Left kidney (tissue), 8 donors: ENCODE results near the gene DPF3. TPM values are rescaled to one million over a fixed set of nuclear protein-coding genes. Genes with fewer than 3 reads are reported as not detected.

ENCODE experiments used
- DNase-seq: peaks from one replicate; pipeline ENCODE4 v3.0.0-alpha.2; 2013
- long read RNA-seq, 8 donors: transcript quantifications; one replicate each; lab custom pipeline, GENCODE V29; 2026
- polyA plus RNA-seq: library from polyadenylated mRNA; unstranded; fragments of 120-200 nt; gene quantifications from one replicate; pipeline ENCODE4 v1.2.1, GENCODE V29; 2013; ENCODE audit not compliant: insufficient read length

DPF3 gene
- 5.3 TPM for polyA plus RNA-seq
- long read RNA-seq, donor 1: 0 reads
- long read RNA-seq, donor 2, partial matches to known transcripts: 5 of 5 reads
- long read RNA-seq, donor 2, other reads (novel, unspliced or antisense): 0 of 5 reads
- long read RNA-seq, donor 3: 0 reads
- long read RNA-seq, donor 4: 0 reads
- long read RNA-seq, donor 5: 0 reads
- long read RNA-seq, donor 6: 0 reads
- long read RNA-seq, donor 7: 0 reads
- long read RNA-seq, donor 8, full-length matches to known transcripts: 1 of 1 reads
- long read RNA-seq, donor 8, partial matches to known transcripts: 0 of 1 reads
- long read RNA-seq, donor 8, other reads (novel, unspliced or antisense): 0 of 1 reads

DNA sequence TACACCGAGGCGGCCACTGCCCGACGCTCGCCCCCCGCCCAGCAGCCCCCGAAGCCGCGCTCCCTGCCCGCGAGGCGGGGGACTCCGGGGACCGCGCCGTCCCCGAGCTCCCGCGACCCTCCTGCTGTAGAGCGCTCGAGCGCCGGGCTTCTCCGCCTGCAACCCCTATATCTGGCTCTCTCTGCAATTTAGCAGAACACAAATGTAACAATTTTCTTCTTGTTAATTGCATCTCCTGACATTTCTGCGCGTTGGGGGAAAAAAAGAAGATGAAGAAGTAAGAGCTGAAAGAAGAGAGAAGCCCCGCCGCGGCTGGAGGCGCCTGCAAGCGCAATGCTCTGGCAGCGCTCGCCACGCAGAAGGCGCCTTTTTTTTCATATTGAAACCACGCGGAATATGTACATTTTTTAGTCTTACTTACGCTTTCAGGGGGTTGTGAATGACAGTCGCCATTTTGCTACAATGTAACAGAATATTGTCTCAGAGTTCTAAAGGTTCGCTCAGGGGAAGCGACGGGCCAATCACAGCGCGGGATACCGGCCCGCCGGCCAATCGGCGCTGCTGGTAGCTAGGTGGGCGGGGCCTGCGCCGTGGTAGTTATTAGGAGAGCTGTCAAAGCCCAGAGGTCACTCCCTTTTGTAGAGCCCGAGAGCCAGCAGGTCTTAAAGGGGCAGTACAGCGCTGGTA is at the start of gene DPF3:
Gene DPF3, minus strand, starts transcription at position 466 of the 687 bp plus-strand sequence. Its CDS starts 13 bp downstream, at position 453.
- DNase-seq: peak; percentile 92

DNA sequence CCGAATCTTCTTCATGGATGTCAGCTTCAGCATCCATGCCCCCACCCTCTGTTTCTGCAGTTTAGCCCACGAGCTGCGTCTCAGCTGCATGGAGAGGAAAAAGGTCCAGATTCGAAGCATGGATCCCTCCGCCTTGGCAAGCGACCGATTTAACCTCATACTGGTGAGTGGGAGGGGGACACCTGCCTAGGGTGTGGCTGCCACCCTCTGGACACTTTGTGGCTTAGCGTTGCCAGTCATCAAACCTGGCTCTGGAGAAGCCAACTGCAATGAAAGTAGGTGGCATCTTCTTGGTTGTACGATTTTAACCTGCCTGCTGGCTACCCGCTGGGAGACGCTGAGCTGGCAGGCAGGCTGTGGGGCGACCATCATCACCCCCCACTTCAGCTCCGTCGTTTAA is 49.0 kb upstream of the DPF3 start:
- DNase-seq: no peak

DNA sequence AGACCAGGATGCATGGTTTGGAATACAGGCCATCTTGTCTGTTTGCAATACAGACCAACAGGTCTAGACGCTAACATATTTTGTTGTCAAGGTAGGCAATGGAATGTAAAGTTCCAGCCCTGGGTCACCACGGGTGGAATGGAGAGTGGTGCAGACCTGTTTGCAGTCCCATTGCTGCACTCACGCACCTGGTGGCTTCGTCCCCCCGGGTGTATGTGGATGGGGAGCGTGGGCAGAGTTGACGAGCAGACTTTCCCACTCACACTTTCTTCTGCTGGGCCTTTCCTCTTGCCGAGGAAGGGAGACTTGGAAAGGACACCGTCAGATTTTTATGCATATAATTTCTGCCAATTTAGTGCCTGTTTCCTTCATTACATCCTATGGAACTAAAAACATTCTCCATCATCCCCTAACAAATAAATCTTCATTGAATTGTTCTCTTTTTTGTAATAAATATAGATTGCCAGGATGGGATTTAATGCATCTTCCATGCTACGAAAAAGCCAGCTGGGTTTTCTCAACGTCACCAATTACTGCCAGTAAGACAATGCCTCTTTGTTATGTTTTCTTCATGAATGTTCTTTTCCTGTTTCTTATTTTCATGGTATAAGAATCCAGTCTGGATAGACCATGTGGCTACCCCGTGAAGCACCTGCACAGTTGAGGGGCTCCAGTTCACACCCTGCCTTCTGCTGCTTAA is 47.5 kb upstream of the DPF3 start:
- no peak for DNase-seq

DNA sequence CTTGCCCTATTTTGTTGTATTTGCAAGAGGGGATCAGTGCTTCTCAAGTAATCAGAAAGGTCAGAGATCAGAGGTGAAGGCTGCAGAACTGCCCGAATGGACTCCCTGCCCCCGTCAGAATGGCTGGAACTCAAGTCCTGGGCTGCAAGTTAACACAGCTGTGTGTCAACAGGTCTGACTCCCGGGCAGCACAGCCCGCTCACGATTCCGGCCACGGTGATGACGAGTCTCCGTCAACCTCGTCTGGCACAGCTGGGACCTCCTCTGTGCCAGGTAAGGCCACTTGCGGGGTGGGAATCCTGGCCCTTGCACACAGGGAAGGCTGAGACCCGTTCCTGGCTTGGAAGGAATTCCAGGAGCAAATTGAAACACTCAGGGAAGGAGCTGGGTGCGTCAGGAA is 45.7 kb upstream of the DPF3 start:
- DNase-seq: no peak

DNA sequence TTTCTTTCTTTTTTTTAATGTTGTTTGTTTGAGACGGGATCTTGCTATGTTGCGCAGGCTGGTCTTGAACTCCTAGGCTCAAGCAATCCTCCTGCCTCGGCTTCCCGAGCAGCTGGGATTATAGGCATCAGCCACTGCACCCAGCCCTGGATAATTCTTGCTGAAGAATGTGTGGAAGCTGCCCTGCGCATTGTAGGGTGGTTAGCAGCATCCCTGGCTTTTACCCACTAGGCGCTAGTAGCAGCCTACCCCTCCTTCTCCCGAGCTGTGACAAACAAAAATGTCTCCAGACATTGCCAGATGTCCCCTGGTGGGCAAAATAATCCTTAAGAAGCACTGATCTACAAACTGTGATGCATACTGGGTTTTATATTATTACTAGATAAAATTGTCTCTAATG is 39.0 kb upstream of the DPF3 start:
- DNase-seq: no peak

DNA sequence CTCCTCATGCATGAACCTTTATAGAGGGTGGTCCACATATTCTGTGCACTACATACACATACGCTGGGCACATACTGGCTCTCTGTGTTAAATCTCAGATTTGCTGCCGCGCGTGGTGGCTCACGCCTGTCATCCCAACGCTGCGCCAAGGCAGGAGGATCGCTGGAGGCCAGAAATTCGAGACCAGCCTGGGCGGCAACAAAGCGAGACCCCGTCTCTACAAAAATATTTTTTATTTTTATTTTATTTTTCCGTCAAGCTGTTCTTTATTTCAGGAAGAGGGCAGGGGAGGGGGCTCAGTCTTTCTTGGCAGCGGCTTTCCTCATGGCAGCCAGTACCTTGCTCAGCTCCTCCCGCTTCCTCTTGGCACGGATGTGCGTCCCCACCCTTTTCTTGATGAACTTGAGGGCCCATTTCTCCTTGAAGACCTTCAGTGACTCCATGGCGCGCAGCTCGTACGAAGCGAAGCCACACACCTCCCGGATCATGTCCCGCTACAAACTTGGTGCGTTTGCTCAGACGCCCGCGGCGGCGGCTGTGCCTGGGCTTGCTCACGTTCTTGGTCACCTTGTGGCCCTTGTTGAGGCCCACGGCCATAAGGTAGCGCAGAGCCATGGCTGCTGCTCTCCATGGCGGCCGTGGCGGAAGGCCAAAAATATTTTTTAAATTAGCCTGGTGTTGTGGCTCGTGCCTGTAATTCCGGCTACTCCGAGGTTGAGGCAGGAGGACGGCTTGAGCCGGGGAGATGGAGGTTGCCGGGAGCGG is 35.6 kb upstream of the DPF3 start:
- no peak for DNase-seq

DNA sequence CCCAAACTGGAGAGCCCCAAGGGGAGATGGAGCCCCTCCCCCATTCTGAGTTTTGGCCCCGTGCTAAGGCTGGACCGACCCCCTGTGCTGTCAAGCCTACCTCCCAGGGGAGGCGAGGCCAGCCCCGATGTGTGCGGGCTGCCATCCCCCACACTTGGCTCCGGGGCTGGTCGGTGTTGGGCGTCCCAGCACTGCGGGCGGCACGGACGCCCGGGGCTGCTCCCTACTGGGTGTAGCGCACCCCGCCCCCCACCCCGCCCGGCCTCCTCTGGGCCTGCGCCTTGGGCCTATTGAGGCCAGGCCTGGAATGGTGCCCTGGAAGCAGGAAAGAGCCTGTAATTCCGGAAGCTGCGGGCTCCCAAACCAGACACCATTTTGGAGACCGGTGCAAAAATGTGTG is 35.0 kb upstream of the DPF3 start:
- no peak for DNase-seq

DNA sequence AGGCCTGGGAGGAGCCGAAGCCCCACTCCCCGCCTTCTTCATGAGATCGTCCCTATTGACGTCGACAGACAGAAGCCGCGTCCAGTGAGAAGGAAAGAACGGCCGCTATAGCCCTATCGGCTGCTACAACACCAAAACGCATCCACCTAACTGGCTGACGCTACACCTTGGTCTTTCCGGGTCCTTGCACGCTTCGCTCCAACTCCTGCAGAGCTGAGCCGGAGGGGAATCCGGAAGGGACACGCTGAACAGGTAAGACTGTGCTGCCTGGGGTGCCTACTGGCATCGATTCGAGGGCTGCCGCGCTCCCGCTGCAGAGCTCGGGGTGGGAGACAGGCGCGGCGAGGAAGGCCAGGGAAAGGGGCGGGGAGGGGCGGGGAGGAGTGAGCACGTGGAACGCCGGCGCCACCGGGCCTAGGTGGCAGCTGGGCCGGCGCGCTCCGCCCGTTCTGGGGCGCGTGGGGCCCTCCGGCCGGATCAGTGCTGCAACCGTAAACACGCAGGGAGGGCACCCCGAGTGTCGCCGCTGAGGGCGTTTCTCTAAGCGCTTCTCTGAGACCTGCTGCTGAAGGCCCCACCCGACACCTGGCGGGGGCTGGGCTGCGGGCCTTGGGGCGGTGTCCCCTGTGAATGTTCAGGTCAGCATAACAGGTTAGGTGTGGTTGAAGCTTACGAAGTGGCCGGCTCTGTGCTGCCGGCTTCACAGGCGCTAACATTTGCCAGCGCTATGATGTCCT is 32.6 kb upstream of the DPF3 start, which contains the start of gene DCAF4:
Gene DCAF4, plus strand, starts transcription at position 173 of the 737 bp plus-strand sequence. CDS start 11,515 bp downstream, outside the sequence.
- peak; percentile 96 for DNase-seq

DNA sequence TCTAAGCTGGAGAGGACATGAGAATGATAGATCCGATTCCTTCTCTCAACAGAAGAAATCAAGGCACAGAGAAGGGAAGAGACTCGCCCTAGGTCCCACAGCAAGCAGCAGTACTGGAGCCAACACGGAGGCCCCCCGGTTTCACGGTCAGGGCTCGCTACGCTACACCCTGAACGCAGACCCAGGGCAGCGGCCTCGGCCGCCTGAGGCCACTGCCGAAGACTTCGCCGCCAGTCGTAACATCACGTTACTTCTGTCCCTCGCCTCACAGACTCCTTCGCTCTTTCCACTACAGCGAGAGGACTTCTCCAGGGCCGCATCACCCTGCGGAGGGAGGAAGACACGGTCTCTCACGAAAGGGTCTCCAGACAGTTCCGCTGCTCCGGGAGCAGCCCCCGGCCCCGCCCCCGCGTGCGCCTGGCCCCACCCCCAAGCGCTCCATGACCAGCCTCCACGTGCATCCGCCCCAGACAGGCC is 32.0 kb upstream of the DPF3 start:
- no peak for DNase-seq

DNA sequence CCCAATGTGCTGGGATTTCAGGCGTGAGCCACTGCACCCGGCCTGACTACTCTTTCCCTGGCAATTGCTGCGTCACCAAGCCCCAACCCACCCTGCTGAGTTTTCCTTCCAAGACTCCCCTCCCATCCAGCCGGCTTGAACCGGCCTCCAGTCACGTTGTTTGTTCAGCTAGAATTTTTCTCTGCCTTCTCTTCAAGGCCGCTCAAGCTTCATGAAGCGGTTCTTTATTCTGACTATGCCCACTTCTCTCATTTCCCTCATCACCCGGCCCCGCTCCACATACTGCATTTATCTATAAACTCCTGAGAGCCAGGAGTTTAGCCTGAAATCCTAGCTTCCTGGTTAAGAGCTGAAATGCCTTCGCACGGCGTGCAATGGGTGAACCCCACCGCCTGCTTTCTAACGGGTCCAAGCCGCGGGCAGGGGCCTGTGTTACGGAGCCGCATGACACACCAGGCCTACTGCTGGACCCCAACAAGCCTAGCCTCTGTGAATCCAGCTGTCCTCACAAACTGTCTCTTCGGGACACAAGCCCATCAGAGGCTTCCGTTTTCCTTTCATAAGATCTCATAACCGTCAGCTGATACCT is 31.4 kb upstream of the DPF3 start:
- DNase-seq: no peak

DNA sequence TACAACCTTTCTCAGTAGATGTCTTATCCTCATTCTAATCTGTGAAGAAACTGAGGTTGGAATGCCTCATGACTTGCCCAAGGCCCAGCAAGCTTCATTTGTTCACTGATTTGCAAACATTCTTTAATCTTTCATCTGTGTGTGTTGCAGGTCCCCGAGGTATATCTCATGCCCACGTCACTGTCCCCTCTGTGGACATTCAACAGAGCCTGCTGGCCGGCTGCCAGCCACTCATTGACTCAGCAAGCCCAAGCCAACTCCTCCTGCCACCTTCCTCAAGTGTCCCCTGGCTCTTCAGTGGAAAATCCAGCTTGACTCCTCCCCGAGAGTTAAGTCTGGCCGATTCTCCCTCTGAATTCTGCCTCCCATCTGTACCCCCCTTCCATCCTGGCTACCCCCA is 30.4 kb upstream of the DPF3 start:
- DNase-seq: no peak

DNA sequence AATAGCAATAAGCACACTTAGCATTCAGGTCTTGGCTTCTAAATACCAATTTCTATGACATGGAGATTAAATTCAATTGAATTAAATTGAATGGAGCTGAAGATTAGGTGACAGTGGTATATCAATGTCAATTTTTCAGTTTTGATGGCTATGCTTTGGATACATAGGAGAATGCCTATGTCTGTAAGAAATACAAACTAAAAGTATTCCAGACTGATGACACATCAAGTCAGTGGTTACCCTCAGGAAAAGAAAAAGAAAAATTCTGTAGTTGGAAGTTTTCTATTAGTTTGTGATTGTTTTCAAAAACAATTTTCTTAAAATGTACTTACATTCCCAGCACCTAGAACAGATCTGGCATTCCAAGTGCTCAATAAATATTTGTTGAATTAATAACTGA is 27.5 kb upstream of the DPF3 start:
- no peak for DNase-seq

DNA sequence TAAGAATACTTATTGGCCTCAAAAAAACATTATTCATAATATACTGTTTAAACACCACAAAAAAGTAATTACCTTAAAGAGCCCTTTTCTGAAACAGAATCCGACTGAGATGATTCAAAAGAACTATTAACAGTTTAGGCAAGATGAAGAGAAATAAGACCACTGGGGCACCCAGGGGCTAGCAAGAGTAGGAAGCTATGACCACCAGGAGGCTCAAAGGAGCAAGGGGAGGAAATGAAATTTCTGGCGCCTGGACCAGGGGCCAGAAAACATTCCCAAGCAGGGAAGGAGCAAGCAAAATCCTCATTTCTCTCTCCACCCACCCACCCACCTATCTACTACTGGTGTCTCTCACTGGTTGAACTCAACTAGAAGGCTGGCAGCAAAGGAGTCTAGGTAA is 26.1 kb upstream of the DPF3 start:
- no peak for DNase-seq

DNA sequence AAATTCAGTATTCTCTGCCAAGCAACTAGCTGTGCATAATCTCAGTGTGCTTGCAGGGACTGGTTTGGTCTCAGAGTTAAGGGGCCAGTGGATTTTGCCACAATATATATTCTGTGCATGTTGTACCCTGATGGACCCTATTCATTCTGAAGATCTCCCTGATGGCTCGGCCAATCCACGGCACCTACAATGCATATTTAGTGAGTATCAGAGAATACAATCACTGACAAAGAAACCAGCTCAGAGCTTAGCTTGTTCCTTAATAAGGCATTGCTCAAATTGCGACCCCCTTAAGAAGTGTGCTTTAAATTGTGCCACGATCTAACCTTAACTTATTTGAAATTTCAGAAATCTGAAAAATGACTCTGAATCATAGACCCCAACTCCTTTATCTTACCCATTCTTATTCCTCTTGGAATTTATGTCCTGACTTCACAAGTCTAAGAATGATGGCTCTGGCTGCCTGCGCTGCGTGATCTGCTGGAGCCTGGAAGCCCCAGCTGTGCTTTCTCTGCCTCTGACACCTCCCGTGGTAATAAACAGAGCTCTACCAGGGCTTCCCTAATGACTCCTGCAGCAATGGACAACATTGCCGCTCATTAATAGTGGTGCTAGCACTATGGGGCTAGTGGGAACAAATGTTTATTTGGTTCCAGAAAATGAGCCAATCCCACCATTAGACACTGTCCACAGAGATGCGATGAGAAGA is 23.3 kb upstream of the DPF3 start:
- no peak for DNase-seq

DNA sequence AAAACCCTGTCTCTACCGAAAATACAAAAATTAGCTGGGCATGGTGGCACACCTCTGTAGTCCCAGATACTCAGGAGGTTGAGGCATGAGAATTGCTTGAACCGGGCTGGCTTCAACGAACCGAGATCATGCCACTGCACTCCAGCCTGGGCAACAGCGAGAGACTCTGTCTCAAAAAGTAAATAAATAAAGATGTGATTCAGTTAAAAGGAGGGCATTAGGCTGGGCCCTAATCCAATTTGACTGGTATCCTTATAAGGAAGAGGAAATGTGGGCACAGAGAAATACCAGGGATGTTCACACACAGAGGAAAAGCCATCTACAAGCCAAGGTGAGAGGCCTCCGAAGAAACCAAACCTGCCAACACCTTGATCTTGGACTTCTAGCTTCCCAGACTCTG is 22.3 kb upstream of the DPF3 start:
- no peak for DNase-seq

DNA sequence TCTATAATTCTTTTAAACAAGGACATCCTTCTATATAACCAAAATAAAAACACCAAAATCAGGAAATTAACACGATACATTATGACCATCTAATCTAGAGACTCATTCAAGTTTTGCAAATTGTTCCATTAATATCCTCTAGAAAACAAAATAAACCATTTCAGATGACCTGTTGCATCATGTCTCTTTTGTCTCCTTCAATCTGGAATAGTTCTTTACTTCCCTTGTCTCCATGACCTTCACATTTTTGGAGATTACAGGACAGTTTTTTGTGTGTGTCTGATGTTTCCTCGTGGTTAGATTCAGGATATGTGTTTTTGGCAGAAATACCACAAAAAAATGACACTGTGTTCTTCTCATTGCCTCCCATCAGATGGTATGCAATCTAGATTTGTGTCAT is 19.9 kb upstream of the DPF3 start:
- DNase-seq: no peak

DNA sequence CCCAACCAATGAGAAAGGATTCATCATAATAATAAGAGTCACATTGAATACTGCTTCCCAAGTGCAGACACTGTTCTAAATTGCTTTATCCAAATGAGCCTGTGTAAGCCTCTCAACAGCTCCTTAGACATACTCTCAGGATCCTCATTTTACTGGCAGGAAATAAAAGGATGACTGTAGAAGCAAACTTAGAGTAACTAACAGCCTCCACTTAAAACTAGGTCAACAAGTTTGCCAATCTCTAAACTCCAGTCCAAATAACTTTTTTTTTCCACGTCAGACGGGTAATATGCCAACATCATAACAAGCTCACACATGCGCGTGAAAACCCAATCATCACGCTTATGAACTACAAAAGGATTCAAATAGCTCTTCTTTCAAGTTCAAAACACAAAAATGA is 15.3 kb upstream of the DPF3 start:
- DNase-seq: no peak

DNA sequence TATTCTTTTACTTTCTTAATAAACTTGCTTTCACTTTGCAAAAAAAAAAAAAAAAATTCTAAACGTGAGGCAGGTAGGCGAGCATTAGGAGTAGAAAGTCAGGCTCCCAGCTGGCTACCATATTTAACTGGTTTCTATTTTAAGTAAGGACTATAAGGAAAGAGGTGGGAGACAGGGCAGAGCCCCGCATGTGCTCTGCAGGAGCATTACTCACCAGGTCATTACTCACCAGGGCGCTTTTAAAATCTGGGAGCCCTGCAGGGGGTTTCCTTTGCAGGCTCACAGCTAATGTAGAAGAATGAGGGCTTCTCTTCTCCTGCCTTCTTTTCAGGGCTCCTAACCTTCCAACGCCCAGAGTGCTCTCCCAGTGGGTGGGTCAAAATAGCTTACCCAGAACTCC is 14.0 kb upstream of the DPF3 start:
- DNase-seq: no peak

DNA sequence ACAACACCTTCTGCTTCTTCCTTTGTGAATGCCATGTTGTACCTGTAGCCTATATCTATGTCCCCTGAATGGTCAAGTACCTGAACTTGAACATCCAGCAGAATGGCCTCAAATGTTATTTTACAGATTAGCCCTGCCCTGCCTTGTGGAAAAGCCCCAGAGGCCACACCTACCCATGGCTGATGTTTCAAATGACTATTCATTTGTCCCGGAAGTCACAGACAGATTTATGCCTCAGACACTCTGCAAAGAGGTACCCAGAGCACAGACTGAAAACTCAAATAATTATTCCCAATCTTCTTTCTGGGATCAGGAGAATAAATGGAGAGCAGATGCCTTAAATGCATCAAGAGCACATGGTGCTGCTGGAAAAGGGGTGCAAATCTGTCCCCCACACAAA is 13.0 kb upstream of the DPF3 start:
- DNase-seq: no peak

DNA sequence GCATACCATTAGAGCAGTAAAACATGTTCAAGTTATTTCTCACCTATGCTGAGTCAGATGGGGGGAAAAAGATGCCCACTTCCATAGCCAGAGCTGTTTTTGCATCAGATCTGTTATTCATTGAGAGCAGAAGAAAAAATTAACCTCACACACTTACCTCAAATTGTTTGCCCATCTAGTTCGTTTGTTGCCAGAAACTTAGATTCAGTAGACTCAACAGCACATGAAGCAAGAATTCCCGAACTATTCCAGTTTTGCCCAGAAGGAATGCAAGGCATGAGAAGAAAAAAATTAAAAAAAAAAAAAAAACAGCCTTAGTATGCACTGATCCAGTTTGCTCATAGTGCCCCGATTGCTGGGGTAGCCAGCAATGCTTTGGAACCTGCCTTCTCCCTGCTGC is 12.4 kb upstream of the DPF3 start:
- DNase-seq: no peak
